ENCODE data around the gene WHRN.

GRCh38 chr9:114526807-114527206, 21.5 kb upstream of the WHRN start:
- TF ChIP-seq CTCF (IDR thresholded peaks at IDR 0.05) (no peak), EP300 (IDR thresholded peaks at IDR 0.05; ENCODE audit: low read depth) (no peak)

Measured in transverse colon (tissue), 3 donors.